Vagina (tissue), 2 donors: ENCODE measurements around the gene ELMO1.

Experiments used
- CTCF ChIP-seq, 3 experiments: fragments of 450-650 bp in 2 of 3; fragments of 200-600 bp in 1 of 3; sonication (generic) in 1 of 3; IDR thresholded peaks; one replicate each; pipeline ENCODE4 v1.5.1; 2017 to 2019; ENCODE audit warnings: antibody characterized with exemption in 3 of 3, mild to moderate bottlenecking in 2 of 3, moderate library complexity in 2 of 3
- POLR2A ChIP-seq, 2 donors: fragments of 450-650 bp; IDR thresholded peaks; one replicate each; pipeline ENCODE4 v1.6.1; 2017; ENCODE audit warnings: antibody characterized with exemption in 2 of 2, mild to moderate bottlenecking in 2 of 2, moderate library complexity in 2 of 2
- POLR2AphosphoS5 ChIP-seq, 2 donors: sonication (generic); formaldehyde crosslinking; IDR thresholded peaks; one replicate each; pipeline ENCODE4 v1.9.0; 2017; ENCODE audit warnings: antibody characterized with exemption in 2 of 2, mild to moderate bottlenecking in 2 of 2, low read depth in 1 of 2; ENCODE audit not compliant: insufficient read depth in 1 of 2

- no peak for TF ChIP-seq CTCF (IDR thresholded peaks at IDR 0.05)
- TF ChIP-seq POLR2A (IDR thresholded peaks at IDR 0.05) = no peak
- TF ChIP-seq POLR2AphosphoS5 (IDR thresholded peaks at IDR 0.05; ENCODE audit: insufficient read depth in 1 of 2, low read depth in 1 of 2) = no peak
Observed at GRCh38 chr7:37131855-37132254, 316.8 kb downstream of the ELMO1 start.
